Measurements from ENCODE around the gene MRPL11.

Gene MRPL11

DNA sequence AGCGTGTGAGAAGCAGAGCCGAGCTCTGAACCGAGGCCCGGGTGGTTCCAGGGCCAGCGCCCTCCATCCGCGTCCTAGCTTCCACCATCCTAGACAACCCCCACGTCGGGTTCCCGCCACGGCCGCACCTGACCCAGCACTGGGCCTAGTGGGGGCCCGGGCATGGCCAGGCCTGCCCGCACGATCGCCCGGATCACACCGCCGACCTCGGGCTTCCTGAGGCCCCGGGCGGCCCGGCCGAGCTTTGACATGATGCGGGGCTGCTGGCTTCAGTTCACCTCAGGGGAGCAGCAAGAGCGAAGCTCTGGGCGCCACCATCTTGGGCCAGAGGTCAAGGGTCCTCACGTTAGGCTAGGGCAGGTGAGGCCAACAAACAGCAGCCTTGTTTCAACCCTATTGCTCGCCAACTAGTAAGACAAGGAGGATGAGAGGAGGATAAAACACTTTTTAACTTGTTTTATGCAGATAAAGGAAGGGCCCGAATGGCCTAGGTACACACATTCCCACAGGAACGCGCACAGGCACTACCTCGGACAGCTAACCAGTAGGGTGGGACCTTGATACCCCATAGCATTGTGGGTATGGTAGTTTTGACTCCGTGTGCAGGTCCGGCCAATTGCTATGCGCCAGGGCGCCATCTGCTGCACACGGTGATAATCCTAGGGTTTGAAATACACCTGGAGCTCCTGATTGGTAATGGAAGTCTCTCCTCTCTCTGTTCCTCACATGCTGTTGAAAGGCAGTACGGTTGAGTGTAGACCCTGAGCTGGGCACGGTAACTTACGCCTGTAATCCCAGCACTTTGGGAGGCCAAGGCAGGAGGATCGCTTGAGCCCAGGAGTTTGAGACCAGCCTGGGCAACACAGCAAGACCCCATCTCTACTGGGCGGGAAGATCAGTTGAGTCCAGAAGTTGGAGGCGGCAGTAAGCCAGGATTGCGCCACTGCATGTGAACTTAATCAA lies at the start of gene MRPL11:
Gene MRPL11, minus strand, starts transcription at position 345 of the 963 bp plus-strand sequence. Its CDS starts 94 bp downstream, at position 251.
- peak; percentile 76 to 89 for DNase-seq (ENCODE audit: low read depth in 2 of 2)

DNA sequence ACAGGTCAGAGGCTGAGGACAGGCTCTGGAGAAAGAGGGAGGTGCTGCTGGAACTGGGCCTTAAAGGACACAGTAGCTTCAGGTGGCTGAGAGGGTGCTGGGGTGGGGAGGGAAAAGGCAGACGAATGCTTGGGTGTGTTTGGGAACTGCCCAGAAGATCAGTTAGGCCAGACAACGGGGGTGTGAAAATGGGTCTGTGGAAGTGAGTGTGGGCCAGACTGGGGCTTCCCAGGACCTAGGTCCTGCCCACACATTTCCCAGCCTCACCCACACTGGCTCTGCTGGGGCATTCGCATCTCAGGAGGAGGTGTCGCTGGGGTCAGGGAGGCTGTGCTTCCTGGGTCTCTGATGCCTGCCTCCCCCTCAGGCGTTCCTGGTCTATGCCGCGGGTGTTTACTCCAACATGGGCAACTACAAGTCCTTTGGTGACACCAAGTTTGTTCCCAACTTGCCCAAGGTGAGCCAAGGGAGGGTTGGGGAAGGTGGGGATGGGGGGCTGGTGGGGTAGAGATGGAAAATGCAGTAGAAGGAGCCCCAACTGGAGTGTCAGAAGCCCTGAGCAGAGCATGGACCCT lies 46.2 kb upstream of the MRPL11 start:
- no peak for DNase-seq (ENCODE audit: low read depth in 2 of 2)

DNA sequence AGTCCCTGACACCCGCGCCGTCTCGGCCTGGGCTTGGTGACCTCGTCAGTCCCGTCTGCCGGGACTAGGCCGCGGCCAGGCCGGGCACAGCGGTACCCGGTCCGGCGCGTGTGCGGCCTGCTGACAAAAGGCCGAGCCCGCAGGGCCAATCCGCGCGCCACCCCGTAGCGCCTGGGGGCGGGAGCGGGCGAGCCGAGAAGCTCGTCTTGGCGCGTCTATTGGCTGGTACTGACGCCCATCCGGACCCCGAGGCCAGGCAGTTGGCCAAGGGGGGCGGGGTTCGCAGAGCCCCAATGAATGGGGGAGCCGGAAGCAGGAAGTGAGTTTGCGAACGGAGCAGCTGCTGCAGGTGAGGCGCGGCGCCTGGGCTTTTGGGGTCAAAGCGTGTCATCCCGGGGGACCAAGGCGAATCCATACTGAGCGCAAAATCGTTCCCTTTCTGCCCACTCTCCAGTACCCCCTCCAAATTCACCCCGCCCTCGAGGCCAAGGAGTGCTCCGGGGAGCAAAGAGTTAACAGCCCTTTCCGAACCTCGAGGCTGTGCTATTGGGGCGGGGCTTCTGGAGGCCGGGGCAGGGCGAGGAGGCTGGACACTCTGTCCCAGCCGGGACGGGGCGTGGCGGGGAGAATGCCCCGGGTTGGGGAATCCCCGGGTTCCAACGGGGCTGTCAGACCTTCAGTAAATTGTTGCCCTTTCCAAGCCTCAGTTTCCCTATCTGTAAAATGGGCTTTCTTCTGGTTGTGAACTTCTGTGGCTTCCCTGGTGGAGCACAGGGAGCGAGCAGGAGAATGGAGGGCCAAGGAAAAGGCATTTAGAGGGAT lies 41.7 kb upstream of the MRPL11 start, which contains the start of gene DPP3:
Gene DPP3, plus strand, starts transcription at position 318 of the 822 bp plus-strand sequence. CDS start 1,767 bp downstream, outside the sequence.
- DNase-seq (ENCODE audit: low read depth in 2 of 2) = peak; percentile 91 to 95

DNA sequence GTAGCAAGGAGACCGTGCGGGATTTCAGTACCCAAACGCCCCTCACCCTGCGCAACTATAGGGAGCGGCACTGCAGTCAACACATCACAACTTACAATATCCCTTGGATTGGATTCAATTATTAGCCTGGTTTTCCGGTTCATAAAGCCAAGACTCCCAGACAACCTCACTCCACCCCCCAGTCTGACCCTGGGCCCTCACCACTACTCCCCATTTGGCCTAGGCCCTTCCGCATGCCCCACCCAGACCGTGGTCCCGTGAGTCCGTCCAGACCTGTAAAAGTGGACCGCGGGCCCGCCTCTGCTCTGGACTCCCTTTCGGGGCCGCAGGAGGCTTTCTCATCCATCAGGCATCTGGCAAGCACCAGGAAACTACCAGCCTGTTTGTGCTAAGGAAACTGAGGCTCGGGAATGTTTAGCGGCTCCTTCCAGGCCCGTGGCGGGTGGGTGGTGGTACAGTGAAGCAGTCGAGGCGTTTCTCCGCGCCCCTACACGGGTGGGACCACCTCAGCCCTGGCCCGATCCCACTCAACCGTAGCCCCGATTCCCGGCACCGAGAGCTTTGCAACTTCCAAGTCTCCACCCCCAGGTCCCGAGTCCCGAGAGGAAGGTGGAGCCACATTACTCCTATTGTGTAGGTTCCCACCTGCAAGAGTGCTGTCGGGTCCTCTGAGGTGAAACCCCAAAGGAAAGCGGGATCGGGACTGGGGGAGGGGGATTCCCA lies 40.9 kb upstream of the MRPL11 start:
- DNase-seq (ENCODE audit: low read depth in 2 of 2) = peak in 1 of 2 donors; percentile 22

DNA sequence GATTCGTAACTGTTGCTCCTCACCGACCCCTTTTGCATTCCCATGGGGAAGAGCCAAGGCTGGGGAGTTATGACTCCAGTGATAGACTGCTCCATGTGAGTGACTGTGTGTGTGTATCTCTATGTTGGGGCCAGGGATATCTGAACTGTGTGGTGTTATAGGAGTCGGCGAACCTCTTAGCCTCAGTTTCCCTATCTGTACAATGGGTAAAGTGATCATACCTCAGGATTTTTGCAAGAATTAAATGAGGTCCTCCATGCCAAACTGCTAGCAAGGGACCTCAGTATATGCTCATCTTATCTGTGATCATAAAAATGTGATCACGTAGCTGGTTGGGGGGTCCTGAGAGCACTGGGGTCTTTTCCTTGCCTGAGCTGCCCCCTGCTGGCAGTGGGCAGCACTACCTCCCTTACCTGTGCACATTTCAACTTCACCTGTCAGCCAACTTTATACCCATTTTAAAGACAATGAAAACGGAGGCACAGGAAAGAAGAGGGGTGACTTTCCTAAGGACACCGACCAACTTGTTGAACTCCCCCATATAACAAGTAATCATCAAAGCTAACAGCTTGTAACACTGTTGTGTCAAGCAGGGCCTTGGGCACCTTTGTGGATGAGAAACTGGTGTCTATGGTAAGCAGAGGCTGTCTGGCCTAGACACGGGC lies 40.2 kb upstream of the MRPL11 start:
- DNase-seq (ENCODE audit: low read depth in 2 of 2) = no peak

DNA sequence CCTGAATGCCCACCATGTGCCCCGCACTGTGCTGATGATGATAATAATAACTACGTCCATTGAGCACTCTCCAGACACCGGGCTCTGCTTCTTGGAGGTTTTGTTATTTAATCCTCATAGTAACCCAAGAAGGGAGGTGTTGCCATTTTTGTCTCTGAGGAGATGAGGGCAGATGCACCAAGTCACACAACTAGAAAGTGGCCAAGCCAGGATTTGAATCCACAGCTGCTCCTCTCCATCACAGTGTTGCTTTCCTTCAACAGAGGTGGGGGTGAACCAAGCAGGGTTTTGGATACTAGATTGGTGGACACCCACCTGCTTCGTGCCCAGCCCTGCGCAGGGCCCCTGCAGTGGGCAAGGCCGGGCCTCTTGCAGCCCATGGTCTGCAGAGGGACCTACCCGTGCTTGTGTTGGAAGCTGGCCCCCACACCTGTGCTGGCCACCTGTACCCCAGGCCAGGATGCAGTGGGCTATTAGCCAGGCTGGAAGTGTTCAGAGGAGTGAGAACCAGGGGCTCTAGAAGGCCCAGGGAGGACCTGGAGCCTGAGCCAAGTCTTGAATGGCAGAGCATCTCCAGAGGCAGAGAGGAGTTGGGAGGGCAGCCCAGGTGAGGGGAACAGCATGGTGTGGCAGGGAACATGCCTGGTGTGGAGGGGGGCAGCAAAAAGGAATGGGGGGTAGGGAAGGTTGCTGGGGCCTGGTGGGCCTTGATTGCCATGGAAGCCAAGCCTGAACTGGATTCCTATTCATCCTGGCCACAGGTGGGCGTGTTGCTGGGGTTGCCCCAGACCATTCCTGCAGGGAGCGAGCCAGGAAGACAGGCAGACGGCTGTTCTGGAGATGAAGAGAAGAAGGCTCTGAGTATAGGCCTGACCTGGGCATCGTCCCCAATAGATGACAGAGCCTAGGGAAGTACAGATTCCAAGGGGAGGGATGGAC lies 38.9 kb upstream of the MRPL11 start:
- no peak for DNase-seq (ENCODE audit: low read depth in 2 of 2)

DNA sequence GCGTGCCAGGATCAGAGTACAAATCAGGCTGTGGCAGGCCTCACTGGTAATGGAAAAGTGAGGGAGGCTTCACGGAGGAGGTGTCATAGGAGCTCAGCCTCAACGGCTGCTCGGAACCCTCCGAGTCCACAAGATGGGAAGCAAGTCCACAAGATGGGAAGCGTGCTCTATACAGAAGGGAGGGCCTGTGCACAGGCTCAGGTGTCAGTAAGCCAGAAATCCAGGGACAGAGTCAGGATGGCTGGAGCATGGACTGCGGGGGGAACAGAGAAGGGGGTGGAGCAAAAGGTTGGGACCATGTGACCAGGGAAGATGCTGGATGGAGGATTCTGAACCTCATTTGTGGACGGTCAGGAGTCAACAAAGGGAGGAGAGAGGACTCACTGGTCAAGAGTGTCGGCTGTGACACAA lies 38.2 kb upstream of the MRPL11 start:
- no peak for DNase-seq (ENCODE audit: low read depth in 2 of 2)

DNA sequence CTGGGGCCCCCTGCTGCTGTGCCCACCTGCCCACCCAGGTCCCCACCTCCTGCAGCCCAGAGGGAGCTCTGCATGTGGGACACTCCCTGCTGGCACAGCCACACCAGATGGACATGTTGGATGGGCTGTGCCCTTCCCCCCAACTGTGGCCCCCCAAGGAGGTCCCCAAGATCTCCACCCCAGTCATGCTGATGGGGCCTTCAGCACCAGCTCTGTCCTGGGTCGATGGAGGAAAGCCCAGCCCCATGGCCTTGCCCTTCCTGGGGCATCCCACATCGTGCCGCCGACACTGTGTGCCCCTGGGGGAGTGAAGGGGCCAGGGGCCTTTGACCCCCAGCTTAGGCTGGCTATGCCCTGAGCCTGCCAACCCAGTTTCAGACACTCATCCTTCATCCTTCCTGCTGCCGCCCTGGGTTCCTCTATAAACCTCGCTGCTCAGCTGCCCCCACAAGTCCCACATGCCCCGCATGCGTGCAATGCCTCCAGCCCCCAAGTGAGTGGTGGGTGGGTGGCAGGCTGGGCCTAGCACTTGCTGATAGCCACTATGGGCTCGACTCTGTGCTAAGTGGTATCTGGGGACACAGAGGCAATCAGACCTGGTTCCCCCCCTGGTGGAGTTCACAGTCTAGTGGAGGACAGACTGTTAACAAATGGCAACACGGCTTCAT lies 37.7 kb upstream of the MRPL11 start:
- DNase-seq (ENCODE audit: low read depth in 2 of 2) = no peak

DNA sequence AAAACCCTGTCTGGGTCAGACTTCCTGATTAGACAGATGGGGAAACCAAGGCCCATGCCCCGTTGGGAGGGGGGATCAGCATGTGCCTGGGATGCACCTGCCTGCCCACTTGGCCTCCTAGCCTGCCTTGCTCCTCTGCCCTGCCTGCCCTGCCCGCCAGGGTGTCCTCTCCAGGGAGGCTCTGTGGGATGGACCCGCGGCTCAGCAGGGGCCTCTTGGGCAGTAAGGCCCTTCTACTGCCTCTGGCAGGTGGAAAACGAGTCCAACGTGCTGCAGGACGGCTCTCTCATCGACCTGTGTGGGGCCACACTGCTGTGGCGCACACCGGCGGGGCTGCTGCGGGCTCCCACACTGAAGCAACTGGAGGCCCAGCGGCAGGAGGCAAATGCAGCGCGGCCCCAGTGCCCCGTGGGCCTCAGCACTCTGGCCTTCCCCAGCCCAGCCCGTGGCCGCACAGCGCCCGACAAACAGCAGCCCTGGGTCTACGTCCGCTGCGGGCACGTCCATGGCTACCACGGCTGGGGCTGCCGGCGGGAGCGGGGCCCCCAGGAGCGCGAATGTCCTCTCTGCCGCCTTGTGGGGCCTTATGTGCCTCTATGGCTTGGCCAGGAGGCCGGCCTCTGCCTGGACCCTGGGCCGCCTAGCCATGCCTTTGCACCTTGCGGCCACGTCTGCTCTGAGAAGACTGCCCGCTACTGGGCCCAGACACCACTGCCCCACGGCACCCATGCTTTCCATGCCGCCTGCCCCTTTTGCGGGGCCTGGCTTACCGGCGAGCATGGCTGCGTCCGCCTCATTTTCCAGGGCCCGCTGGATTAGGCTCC lies 36.9 kb upstream of the MRPL11 start:
- DNase-seq (ENCODE audit: low read depth in 2 of 2) = no peak

DNA sequence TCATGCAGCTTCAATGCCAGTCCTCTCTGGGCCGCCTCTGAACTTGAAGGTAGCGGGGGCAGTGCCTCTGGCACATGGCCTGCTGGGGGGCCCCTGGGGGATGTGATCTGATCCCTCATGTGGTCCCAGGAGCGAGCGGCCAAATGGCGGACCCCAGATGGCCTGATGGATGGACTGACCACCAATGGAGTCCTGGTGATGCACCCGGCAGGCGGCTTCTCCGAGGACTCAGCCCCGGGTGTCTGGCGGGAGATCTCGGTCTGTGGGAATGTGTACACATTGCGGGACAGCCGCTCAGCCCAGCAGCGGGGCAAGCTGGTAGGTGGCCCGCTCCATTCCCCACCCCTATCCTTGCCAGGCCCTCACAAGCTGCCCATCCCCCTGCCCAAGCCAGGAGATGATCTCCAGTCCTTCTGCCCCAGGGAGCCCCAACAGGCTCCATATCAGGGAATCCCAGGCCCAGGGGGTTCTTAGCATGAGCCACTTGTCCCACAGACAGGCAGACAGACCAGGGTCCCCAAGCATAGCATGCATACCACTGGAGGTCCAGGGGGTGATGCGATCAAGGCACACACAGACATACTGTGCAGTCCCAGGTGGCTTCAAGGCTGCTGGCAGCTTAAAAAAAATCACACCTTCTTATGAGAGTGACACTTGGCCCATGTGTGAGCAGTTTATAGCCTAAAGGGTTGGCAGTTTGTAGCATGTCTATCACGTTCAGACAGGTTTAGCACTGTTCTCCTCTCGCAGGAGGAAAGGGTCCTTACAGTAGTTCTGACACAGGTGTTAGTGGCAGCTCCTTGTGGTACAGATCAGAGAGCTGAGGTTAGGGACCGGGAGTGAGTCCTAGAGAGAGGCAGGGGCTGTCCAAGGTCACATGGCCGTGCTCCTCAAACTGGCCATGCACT lies 35.2 kb upstream of the MRPL11 start:
- no peak for DNase-seq (ENCODE audit: low read depth in 2 of 2)

DNA sequence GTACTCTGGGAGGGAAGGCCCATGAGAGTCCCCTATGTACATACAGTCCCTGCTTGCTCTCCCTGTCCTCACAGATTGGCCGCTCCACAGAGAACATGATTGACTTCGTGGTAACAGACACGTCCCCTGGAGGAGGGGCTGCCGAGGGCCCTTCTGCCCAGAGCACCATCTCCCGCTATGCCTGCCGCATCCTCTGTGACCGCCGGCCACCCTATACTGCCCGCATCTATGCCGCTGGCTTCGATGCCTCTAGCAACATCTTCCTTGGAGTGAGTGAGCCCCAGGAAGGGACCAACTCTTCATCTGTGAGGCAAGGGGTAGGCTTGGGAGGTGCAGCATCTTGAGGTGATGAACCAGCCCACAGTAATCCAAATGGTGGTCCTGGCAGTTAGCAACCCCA lies 34.5 kb upstream of the MRPL11 start:
- DNase-seq (ENCODE audit: low read depth in 2 of 2) = no peak

DNA sequence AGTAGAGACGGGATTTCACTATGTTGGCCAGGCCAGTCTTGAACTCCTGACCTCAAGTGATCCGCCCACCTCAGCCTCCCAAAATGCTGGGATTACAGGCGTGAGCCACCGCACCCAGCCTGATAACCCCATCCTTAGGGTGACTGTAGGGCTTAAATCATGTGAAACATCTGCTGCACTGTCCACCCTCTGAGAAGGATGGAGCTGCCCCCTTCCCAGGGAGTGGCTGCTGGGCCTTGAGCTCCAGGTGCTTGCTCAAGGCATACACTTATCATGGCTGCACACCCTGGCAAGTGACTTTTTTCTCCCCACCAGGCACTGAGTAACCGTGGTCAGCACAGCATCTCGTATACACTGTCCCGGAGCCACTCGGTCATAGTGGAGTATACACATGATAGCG lies 33.4 kb upstream of the MRPL11 start:
- DNase-seq (ENCODE audit: low read depth in 2 of 2) = no peak

DNA sequence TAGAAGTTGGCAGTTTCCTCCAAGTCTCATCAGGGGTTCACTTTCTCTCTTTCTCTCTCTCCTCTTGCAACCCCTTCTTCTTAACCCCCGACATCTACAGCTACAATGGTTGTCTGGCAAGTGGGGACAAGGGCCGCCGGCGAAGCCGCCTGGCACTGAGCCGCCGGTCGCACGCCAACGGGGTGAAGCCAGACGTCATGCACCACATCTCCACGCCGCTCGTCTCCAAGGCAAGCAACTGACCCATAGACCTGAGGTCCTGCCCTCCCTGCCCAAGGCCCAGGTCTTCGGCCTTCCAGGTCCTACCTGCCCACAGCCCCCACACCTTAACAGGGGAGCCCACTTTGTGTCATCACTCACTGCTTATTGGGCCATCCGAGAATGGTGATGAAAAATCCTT lies 32.5 kb upstream of the MRPL11 start:
- no peak for DNase-seq (ENCODE audit: low read depth in 2 of 2)

DNA sequence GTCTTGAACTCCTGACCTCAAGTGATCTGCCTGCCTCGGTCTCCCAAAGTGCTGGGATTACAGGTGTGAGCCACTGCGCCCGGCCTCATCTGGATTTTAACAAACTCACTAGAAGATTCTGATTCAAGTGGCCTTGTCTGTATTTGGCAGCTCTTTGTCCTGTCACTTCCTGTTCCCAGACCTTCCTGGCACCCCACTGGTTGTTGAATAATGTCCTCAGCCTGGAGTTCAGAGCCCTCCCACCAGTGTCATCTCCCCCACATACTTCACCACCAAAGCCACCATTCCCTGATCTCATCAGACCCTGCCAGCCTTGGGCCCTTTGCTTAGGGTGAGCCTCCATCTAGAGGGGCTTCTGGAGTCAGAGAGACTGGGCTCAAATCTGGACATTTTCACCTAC lies 31.4 kb upstream of the MRPL11 start:
- DNase-seq (ENCODE audit: low read depth in 2 of 2) = no peak

DNA sequence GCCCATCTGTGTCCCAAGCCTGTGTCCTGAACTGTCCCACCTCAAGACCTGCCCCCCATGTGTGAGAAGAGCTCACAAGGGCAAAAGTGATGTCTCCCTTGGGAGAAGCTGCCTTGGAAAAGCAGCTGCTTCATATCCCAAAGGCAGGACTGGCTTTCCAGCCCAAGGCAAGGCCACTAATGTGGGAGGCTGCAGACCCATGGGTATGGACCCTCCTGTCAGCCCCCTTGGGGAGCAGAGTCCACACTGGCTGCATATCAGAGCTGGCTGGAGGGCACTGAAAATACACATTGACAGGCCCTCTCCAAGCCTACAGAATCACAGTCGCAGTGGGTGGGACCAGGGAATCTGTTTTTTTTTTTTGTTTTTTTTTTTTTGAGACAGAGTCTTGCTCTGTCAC lies 30.8 kb upstream of the MRPL11 start:
- no peak for DNase-seq (ENCODE audit: low read depth in 2 of 2)

DNA sequence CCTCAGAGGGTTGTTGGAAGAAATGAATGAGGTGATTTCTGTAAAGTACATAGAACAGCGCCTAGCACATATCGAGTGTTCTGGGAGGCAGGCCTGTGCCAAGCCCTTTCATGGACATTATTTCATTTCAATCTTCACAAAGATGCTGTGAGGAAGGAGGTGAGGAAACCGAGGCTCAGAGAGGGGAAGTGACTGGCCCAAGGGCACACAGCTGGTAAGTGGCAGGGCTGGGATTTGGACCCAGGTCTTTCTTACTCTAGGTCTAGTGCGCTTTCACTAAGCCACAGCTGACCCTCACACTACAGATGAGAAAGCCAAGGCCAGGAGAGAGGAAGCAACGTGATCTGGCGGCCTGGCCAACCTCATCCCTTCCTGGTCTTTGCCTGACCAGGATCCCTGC lies 30.0 kb upstream of the MRPL11 start:
- no peak for DNase-seq (ENCODE audit: low read depth in 2 of 2)

DNA sequence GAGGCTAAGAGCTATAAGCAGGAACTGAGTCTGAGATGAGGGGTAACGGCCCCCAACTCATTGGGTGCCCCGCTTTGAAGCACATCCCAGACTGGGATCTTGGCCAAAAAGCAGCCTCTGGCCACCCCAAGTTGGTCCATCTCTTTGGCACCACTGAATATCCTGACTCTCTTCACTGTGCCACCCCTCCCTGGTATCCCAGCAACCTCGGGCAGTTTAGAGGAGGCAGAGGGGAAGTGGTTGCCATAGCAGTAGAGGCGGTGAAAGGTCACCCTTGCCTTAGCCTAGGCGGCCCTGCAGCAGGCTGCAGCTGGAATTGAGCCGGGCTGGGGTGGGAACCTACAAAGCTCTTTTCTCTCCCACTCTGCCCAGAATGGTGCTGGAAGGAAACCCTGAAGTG lies 29.1 kb upstream of the MRPL11 start:
- no peak for DNase-seq (ENCODE audit: low read depth in 2 of 2)

All from stimulated activated CD4-positive, alpha-beta T cell treated with anti-CD3 and anti-CD28 coated beads, Interleukin-15, amount 100 ng/mL, for 48 hours (primary cell).